HepG2 (cell line): ENCODE data around the gene GPR156. TPM values are rescaled to one million over a fixed set of nuclear protein-coding genes. Genes with fewer than 3 reads are reported as not detected.

ENCODE experiments used
- ATF4 ChIP-seq, 2 experiments: fragments of 450-650 bp in 1 of 2; sonication (generic) in 1 of 2; formaldehyde crosslinking; IDR thresholded peaks; 2 replicates each; pipeline versions ENCODE4 v1.5.0 to v1.8.0; 2020 to 2022; ENCODE audit warnings: mild to moderate bottlenecking in 1 of 2, missing genetic modification reagents in 1 of 2
- EHMT2 ChIP-seq: fragments of 200-600 bp; sonication (generic); IDR thresholded peaks from 2 replicates; pipeline ENCODE4 v1.7.0; 2017; ENCODE audit warnings: antibody characterized with exemption, low read depth, low read length, borderline replicate concordance
- KLF6 ChIP-seq: IDR thresholded peaks from 2 replicates; pipeline ENCODE4 v1.8.0; 2016; ENCODE audit warnings: missing biosample characterization, missing genetic modification reagents
- MYC ChIP-seq: sonication (generic); formaldehyde crosslinking; IDR thresholded peaks from 2 replicates; pipeline ENCODE4 v1.9.0; 2021; ENCODE audit warnings: missing genetic modification reagents, borderline replicate concordance
- PAXIP1 ChIP-seq: sonication (generic); formaldehyde crosslinking; conservative IDR thresholded peaks from 2 replicates; pipeline ENCODE4 v1.4.0; 2020; ENCODE audit warnings: mild to moderate bottlenecking, missing genetic modification reagents, moderate library complexity
- PRDM10 ChIP-seq: sonication (generic); formaldehyde crosslinking; IDR thresholded peaks from 2 replicates; pipeline ENCODE4 v1.4.0; 2020; ENCODE audit warnings: low read depth, missing genetic modification reagents
- SOX6 ChIP-seq, 2 experiments: fragments of 450-650 bp in 1 of 2; sonication (generic) in 1 of 2; formaldehyde crosslinking in 1 of 2; IDR thresholded peaks; 2 replicates each; pipeline versions ENCODE4 v1.4.0 to v1.6.1; 2017 to 2020; ENCODE audit warnings: antibody characterized with exemption in 1 of 2, mild to moderate bottlenecking in 1 of 2, missing genetic modification reagents in 1 of 2
- ZBTB40 ChIP-seq, 2 experiments: fragments of 450-650 bp in 1 of 2; sonication (generic) in 1 of 2; formaldehyde crosslinking in 1 of 2; IDR thresholded peaks; 2 replicates each; pipeline versions ENCODE4 v1.6.1 to v1.8.0; 2016 to 2022; ENCODE audit warnings: antibody characterized with exemption in 1 of 2, mild to moderate bottlenecking in 1 of 2, missing genetic modification reagents in 1 of 2
- ZNF598 ChIP-seq: sonication (generic); formaldehyde crosslinking; IDR thresholded peaks from 2 replicates; pipeline ENCODE4 v1.5.1; 2020; ENCODE audit warnings: mild to moderate bottlenecking, missing genetic modification reagents, borderline replicate concordance
- ZNF747 ChIP-seq: sonication (generic); formaldehyde crosslinking; IDR thresholded peaks from 2 replicates; pipeline ENCODE4 v1.8.1; 2023; ENCODE audit warnings: missing genetic modification reagents, mild to moderate bottlenecking, borderline replicate concordance
- polyA plus RNA-seq, 8 experiments: library from polyadenylated mRNA; depleted of rRNA in 3 of 8; stranded (reverse) in 7 of 8; unstranded in 1 of 8; fragments of >200 nt; fragmentation: Illumina TruSeq in 4 of 8; extraction: Trizol in 4 of 8; gene quantifications; 2 replicates each; pipeline versions ENCODE4 v1.2.1 to v1.2.3, GENCODE V29; 2011 to 2016; ENCODE audit warnings: low read depth in 4 of 8, missing spikeins in 1 of 8, mixed read lengths in 1 of 8; ENCODE audit not compliant: insufficient read depth in 1 of 8
- total RNA-seq, 5 experiments: library from RNA; depleted of rRNA; stranded (reverse); fragments of >200 nt; fragmentation: Illumina TruSeq; extraction: Trizol; gene quantifications; 2 replicates each; pipeline ENCODE4 v1.2.3, GENCODE V29; 2016; ENCODE audit warnings: low read depth in 1 of 5

Gene GPR156
- total and polyA plus RNA-seq, 2 of the 13 experiments (the other 11 are each of a cell fraction or from before 2014, with no cell fraction given): not detected

GRCh38 chr3:120274739-120275167 is 10.3 kb downstream of the GPR156 start (continued):
- no peak for TF ChIP-seq ZBTB40 (IDR thresholded peaks at IDR 0.05)
- TF ChIP-seq ZBTB40 (CRISPR knock-in tag; IDR thresholded peaks at IDR 0.05): peak; percentile 48; the same call in 1 of the 2 replicates
- peak; percentile 55; the same call in 1 of the 2 replicates for TF ChIP-seq ZNF747 (CRISPR knock-in tag)
- peak; percentile 40; the same call in 1 of the 2 replicates for TF ChIP-seq EHMT2
- peak; percentile 64; the same call in 1 of the 2 replicates for TF ChIP-seq MYC (CRISPR knock-in tag)
- TF ChIP-seq PRDM10 (CRISPR knock-in tag): peak; percentile 77; the same call in 1 of the 2 replicates
- TF ChIP-seq ZNF598 (CRISPR knock-in tag): no peak
- peak; percentile 83 for TF ChIP-seq PAXIP1 (CRISPR knock-in tag)
- TF ChIP-seq KLF6: 0 out of 2 replicates have a peak, but pooled peaks have one; percentile 55
- no peak for TF ChIP-seq SOX6 (IDR thresholded peaks at IDR 0.05)
- TF ChIP-seq SOX6 (CRISPR knock-in tag; IDR thresholded peaks at IDR 0.05): peak; percentile 100
- TF ChIP-seq ATF4 (CRISPR knock-in tag; IDR thresholded peaks at IDR 0.05): peak in 1 of 2 experiments; percentile 59; a peak in 2 of 4 replicates
